Hematopoietic multipotent progenitor cell (in vitro differentiated cells): Measurements from ENCODE around the gene BBS9. TPM values are rescaled to one million over a fixed set of nuclear protein-coding genes. Genes with fewer than 3 reads are reported as not detected.
A peak's percentile ranks its signal among the peaks of the same experiment; 100 is the strongest.

Source experiments
- DNase-seq, 3 donors: peaks; one replicate each; pipeline ENCODE4 v3.0.0-alpha.2; 2011 to 2015; ENCODE audit warnings: low read depth in 2 of 3, low spot score in 2 of 3
- total RNA-seq: library from RNA; depleted of rRNA; stranded (reverse); fragments of >200 nt; gene quantifications from one replicate; pipeline ENCODE4 v1.2.3, GENCODE V29; 2012

The BBS9 gene
- total RNA-seq, 1 donor = 12.1 TPM

DNA sequence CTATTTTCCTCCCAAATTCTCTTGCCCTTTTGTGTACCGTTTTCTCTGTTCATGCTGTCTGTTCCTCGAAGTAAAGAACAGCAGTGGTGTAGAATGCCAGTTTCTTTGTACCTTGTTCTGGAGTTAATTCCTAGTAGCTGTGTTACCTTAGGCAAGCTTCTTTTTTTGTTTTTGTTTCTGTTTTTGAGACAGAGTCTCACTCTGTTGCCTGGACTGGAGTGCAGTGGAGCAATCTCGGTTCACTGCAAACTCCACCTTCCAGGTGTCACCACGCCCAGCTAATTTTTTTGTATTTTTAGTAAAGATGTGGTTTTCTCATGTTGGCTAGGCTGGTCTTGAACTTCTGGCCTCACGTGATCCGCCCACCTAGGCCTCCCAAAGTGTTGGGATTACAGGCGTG is 221.2 kb downstream of the BBS9 start:
- no peak for DNase-seq

GRCh38 chr7:33351709-33352108 is 222.3 kb downstream of the BBS9 start:
- no peak for DNase-seq

GRCh38 chr7:33354201-33354600 is 224.8 kb downstream of the BBS9 start:
- DNase-seq = peak in 1 of 3 donors; percentile 0

DNA sequence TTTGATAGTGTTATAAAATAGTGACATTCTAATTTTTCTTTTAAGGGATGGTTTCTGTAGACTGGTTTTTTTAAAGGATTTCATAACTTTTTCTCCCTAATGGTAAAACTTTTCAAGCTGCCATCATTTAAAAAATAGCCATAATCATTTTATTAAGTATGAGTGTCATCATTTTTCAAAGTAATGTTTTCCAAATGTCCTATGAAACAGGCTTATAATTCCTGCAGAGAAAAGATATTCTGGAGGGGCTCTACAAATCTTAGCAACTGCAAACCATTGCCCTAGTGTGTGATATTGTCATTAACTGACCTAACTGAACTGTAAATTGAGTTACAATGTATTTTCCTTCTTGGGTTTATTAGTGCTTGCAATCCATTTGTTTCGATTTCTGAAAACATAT is 226.0 kb downstream of the BBS9 start:
- no peak for DNase-seq

DNA sequence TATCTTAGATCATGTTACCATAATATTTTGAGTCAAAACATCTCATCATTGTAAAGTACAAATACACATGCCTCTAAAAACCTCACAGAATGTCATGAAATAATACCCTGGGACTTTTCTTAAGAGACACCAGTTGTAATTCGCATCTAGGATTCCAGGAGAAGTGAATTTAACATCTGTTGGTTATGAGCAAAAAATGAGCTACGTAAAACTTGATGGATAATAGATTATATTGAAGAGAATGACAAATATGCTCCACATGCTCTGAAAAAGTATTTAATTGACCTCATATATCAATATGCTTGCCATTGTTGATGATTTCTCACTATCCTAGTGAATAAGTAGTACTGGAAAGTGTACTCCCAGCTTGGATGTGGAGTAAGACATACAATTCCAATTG is 227.0 kb downstream of the BBS9 start:
- no peak for DNase-seq

GRCh38 chr7:33357846-33358245 is 228.5 kb downstream of the BBS9 start:
- no peak for DNase-seq

- no peak for DNase-seq
These were observed 240.5 kb downstream of the BBS9 start for GRCh38 chr7:33369888-33370287.

GRCh38 chr7:33373195-33373594 is 243.8 kb downstream of the BBS9 start:
- DNase-seq = no peak

GRCh38 chr7:33379891-33380525 is 250.6 kb downstream of the BBS9 start:
- no peak for DNase-seq

DNA sequence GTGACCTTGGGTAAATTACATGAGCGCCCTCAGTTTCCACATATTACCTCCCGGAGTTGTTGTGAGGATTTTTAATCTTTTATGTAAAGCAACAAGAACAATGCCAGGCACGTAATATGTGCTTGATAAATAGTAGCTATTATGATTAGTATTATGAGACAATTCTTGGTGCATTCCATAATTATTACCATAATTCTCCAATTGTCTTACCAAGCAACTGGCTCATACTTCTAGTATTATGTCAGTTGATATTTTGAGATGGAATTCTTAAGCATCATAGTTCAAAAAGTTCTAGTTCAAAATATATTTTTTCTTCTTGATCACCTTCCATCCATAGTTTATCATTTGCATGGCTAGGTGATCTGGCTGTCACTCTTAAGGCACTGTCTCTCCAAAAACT is 259.0 kb downstream of the BBS9 start:
- DNase-seq = no peak

GRCh38 chr7:33392148-33392547 is 262.8 kb downstream of the BBS9 start:
- DNase-seq = no peak

DNA sequence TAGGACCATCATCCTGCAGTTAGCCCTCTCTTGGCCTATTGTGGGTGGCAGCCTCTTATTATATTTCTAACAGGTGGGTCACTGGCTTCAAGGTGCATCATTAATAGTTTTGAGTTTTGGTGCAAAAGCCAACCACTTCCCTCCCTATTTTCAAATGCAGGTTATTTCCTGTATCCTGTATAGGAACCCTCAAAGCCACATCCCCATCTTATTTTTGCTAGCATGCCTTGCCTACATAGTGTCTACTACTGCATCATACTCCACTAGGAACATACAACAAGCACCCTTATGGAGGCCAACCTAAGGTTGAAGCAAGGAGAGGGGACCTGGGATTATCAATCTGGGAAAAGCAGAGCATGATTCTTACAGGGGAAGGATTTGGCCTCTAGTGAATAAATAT is 264.4 kb downstream of the BBS9 start:
- no peak for DNase-seq

DNA sequence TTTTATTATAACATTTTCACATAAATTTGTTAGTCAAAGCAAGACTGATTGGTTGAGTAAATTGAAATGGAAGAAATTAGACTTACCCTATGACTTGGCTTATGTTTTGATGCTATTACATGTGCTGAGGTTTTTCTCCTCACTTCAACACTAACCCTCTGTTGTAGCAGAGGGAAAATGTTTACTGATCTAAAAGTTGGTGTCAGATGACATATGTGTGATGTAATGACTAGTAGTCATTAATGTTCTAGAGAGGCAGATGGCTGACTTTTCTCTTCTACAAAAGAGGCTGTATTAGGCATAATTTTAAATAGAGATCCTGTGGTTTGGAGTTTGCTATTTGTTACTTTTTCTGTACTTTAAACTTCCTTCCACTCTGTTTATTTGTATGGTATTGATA is 266.0 kb downstream of the BBS9 start:
- DNase-seq = no peak

DNA sequence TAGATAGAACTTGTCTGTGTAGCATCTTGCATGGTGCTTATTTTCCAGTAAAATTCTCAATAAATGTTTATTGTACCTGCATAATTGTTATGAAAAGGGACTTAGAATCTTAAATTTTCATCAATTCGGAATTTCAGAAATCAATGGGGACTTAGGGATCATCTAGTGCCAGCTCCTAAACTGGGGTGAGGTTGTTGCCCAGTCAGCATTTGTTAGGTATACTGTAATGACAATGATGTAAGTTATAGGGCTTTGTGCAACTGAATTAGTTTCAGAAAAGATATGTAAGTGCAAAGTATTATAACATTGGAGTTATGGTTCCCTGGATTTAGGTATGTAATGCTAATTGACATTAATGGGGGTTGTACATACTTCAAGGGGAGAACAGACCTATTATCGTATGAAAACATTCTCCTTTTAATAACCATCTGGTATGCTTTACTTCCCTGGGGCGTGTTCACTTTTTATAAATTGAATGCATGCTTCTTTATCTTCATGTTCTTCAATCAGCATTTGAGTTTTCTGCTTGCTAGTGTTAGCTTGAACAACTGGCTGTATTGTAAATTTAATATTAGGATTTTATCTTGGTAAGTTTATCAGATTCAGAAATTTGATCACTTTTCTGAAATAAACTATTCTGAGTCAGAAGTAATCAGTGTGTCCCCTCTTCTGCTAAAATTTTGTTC is 270.3 kb downstream of the BBS9 start:
- no peak for DNase-seq

DNA sequence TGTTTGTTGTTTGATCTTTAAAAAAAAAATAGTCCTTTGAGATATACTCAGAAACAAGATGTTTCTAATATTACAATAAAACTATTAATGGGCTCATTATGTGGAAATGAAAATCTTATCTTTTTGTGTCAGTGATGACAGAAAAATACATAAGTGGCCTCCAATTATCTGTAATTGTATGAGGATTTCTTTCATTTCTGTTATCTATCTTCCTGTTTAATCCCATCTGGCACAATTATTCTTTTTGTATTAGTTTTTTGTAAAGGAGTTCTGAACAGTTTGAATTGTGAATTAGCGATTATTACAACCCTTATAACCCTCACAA is 270.8 kb downstream of the BBS9 start:
- DNase-seq = no peak

GRCh38 chr7:33410266-33410665 is 280.9 kb downstream of the BBS9 start:
- DNase-seq = no peak

- no peak for DNase-seq
These were observed 281.7 kb downstream of the BBS9 start for GRCh38 chr7:33411020-33411419.

DNA sequence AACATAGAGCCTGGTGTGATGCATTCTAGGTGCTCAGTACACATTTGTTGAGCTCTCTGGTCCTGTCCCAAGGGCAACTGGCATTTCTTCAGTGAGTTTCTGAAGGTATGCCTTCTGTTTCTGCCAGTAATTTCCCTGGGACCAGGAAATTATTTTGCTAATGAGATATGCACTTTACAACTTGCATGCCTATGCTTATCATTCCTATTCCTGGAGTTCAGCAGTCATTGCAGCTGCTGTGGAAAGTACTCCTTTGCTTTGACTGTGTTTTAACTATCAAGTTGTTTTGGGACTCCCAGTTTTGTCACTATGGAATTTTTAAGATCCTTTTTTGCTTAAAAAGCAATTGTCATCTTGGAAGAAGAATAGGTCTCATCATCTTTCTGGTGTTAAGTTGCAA is 283.0 kb downstream of the BBS9 start:
- no peak for DNase-seq

DNA sequence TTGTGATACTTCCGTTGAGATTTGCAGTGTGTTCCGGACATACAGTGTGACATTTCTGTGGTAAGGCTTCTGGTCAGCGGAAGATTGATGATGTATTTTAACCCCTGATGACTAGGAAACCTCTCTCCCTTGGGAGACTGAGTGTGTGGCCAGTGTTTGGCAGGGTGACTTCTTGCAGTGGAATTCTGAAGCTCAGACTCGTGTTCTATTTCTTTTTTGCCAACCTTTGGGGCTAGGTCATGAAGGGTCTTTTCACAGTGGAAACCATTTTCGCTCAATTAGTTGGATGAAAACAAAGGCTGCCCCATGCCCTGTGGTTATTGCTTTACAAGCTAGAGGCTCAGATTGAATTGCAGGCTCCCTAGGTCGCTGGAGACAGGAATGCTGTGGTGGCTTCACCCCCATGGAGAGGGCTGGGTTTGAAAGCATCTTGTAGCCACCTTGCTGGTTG is 288.9 kb downstream of the BBS9 start:
- no peak for DNase-seq

GRCh38 chr7:33420311-33420940 is 291.1 kb downstream of the BBS9 start:
- no peak for DNase-seq

- no peak for DNase-seq
These were observed 292.1 kb downstream of the BBS9 start for GRCh38 chr7:33421429-33421828.

DNA sequence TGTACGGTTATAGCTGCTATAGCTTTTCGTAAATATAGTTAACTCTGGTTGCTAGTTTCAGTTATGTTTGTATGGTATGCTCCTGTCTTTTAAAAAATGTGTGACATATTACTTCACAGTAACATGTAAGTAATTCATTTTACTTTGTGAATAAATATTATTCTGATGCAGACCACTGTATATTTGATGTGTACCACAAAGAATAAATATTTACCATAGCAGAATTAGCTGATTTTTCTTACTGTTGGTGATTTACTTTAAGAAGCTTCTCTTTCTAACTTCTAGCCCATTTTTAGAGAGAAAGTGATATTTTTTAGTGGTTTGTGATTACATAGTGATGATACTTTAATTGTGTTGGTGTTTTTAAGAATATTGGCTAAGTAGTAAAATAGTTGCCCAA is 292.8 kb downstream of the BBS9 start:
- no peak for DNase-seq
